A549 treated with AZD2906 at 1 μM for 4 hours (cell line): ENCODE measurements around the gene PRR33. TPM values are rescaled to one million over a fixed set of nuclear protein-coding genes. Genes with fewer than 3 reads are reported as not detected.

ENCODE experiments used
- total RNA-seq: library from RNA; stranded (reverse); fragments of 200-300 nt; extraction: Qiagen RNA extraction; gene quantifications from 5 replicates; pipeline ENCODE4 v1.2.3, GENCODE V29; 2022

PRR33 gene
- total RNA-seq: not detected in 5 replicates

DNA sequence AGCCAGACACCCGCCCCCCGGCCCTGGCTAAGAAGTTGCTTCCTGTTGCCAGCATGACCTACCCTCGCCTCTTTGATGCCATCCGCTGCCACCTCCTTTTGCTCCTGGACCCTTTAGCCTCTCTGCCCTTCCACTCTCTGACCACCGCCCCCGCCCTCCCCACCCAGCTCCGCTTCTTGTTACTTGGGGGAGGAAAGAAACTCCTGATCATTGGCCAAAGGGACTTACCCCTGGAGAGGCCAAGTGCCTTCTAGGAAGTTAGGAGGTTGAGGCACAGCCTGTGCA is at the start of gene PRR33:
Gene PRR33, minus strand, starts transcription at position 65 of the 285 bp plus-strand sequence. CDS start 1,311 bp downstream, outside the sequence.

GRCh38 chr11:1919391-1920127 is 27.9 kb upstream of the PRR33 start, which contains the start of gene TNNT3:
Gene TNNT3 (plus strand): TSS chr11:1919703. CDS start chr11:1922875, 3,172 bp downstream.

DNA sequence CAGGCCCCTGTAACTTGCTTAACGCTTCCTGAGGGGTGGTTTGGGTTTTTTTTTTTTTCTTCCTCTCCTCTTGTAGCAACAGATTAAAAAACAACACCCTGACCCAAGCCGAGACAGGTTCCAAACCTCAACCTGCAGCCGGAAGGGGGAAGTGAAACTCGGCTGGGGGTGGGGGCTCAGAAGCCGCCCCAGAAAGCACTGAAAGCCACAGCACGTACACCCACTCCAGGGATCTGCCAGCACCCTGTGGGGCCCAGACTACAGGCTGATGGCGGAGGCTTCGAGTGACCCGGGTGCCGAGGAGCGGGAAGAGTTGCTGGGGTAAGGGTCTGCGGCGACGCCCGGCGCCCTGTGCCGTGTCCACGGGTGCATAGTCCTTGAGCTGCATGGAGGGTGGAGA is 38.8 kb downstream of the PRR33 start, which contains the start of gene LSP1:
Gene LSP1, plus strand, starts transcription at position 208 of the 400 bp plus-strand sequence. Its CDS starts 61 bp downstream, at position 269.

GRCh38 chr11:1838426-1839144 is 53.1 kb downstream of the PRR33 start, which contains the start of gene TNNI2:
Gene TNNI2 (plus strand): TSS chr11:1838981. CDS start chr11:1839697, 716 bp downstream.

Other genes starting within 250 kb of the PRR33 start
- gene KRTAP5-6, start 194.7 kb downstream of the PRR33 start, total RNA-seq: not detected in 5 replicates
- gene IFITM10, start 141.3 kb downstream of the PRR33 start, total RNA-seq: 1.1 to 2.1 TPM (median 1.4 TPM) in 5 replicates
- 397 to 634 TPM (median 550 TPM) in 5 replicates for gene CTSD, start 128.0 kb downstream of the PRR33 start, total RNA-seq
- gene SYT8, start 56.9 kb downstream of the PRR33 start, total RNA-seq: 0.43 to 1.1 TPM (median 0.55 TPM) in 5 replicates
- gene TNNI2, start 52.9 kb downstream of the PRR33 start, total RNA-seq: 0.25 to 0.40 TPM (median 0.28 TPM) in 4 of 5 replicates, not detected in the other
- 1.6 to 2.3 TPM (median 1.8 TPM) in 5 replicates for gene LSP1, start 38.8 kb downstream of the PRR33 start, total RNA-seq
- 0.10 to 0.26 TPM (median 0.11 TPM) in 3 of 5 replicates, not detected in the others for gene TNNT3, start 27.8 kb upstream of the PRR33 start, total RNA-seq
- gene MRPL23, start 55.4 kb upstream of the PRR33 start, total RNA-seq: 138 to 166 TPM (median 157 TPM) in 5 replicates
- gene H19, start 105.9 kb upstream of the PRR33 start, total RNA-seq: 11.0 to 21.2 TPM (median 17.5 TPM) in 5 replicates
- gene IGF2, start 247.5 kb upstream of the PRR33 start, total RNA-seq: 1.7 to 2.9 TPM (median 2.4 TPM) in 5 replicates